Measurements from ENCODE around the gene PPL.
A peak's percentile ranks its signal among the peaks of the same experiment; 100 is the strongest.

Gene PPL

DNA sequence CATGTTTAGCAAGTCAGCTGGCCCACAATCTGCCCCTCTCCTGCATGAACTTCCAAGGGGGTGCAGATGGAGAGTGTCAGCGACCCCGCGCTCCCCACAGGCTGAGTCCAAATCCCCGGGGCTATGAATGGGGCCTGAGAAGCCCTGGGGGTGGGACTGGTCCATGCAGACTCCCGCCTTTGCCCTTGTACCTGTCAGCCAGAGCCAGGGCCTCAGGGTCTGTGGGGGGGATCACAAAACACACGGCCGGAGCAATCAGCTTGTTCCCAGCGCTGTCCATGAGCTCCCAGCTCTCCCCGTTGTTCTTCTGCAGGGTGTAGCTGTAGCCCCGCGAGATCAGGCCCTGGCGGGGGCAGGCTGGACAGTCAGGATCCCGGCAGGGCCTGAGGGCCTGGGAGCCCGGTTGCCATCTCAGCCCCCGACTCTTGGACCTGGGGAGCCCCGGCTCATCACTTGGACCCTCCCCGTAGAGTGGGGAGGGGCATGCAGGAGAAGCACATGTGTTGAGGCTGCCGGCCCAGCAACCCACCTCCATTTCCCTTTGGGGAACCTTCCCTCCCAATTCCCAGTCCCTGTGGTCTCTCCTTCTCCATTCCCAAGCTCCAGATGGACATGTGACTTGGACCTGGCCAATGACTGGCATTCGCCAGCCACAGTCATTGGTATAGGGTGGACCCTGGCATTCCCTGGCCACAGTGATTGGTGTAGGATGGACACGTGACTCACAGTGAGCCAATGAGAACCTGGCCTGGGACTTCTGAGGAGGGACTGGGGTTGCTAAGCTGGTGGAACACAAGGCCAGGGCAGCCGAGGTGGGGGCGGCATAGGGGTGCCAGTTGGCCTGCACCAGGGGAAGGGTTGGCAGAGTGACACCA, 42.4 kb downstream of the PPL start:
- H3K4me3 ChIP-seq (ENCODE audit: control insufficient read depth, low read depth, low read length), result no peak overlapping the region
- TF ChIP-seq, protein P1, sequence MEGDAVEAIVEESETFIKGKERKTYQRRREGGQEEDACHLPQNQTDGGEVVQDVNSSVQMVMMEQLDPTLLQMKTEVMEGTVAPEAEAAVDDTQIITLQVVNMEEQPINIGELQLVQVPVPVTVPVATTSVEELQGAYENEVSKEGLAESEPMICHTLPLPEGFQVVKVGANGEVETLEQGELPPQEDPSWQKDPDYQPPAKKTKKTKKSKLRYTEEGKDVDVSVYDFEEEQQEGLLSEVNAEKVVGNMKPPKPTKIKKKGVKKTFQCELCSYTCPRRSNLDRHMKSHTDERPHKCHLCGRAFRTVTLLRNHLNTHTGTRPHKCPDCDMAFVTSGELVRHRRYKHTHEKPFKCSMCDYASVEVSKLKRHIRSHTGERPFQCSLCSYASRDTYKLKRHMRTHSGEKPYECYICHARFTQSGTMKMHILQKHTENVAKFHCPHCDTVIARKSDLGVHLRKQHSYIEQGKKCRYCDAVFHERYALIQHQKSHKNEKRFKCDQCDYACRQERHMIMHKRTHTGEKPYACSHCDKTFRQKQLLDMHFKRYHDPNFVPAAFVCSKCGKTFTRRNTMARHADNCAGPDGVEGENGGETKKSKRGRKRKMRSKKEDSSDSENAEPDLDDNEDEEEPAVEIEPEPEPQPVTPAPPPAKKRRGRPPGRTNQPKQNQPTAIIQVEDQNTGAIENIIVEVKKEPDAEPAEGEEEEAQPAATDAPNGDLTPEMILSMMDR (conservative IDR thresholded peaks at IDR 0.05; ENCODE audit: control insufficient read depth, insufficient read depth, low read depth, low read length), result no peak
- DNase-seq (ENCODE audit: low read depth), result no peak

DNA sequence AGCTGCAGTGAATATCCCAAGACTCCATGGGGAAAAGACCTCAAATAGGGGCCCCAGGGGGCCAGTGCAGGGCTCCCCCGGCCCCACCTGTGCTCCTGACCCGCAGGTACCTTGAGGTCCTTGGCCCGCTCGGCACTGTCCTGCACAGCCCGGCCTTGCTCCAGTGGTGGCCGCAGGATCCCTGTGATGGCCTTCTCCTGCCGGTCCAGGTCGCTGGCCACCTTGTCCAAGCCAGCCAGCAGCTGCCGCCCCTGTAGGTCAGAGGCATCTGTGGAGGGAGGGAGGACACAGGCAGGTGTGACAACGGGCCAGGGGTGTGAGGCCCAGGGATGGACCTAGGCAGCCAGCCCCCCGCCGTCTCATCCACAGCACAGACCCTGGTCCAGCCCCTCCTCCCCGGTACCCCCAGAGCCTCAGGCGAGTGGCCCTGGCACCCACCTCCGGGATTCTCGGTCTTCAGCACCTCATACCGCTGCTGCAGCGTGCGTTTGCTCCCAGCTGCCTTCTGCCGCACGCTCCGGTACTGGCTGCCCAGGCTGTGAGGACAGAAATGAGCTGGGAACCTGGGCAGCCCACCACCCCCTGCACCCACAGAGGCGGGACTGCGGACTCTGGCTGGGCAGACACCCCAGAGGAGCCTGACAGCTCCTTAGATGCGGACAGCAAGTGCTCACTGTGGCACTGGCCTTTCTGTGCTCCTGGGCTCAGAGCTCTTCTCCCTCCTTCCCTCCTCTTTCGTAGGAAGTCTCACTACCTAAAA, 43.7 kb downstream of the PPL start:
- TF ChIP-seq, protein P1 (conservative IDR thresholded peaks at IDR 0.05; ENCODE audit: control insufficient read depth, insufficient read depth, low read depth, low read length), result no peak
- H3K4me3 ChIP-seq (ENCODE audit: control insufficient read depth, low read depth, low read length), result no peak overlapping the region
- DNase-seq (ENCODE audit: low read depth), result no peak

DNA sequence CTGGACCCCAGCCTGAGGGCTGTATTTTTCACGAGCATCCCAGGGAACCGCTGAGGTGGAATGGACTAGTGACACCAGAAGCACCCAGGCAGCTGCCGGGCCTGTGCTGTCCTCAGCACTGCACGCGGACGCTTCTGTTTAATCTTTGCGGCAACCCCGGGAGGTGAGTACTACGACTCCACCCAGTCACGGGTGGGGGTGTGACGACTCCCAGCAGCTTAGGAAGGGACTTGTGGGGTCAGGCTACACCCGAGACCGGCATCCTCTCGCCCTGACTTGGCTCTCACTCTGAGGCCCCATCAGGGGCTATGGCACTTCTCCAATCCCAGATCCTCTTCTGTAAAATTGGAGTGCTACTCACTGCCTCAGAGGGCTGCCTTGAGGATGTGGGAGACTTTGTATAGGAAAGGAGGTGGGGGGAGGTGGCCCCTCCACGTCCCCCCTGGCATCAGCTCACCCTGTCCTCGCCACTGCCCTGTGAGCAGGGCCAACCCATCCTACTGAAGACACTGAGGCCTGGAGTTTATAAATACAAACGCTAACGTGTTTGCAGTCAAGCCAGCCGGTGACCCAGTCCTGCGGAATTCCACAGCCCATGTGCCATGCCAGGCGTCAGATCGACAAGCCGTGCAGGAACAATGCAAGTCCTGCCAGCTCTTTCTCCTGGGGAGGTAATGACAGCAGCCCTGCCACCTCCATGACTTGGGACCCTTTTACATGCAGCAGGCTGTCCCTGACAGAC, 44.4 kb downstream of the PPL start:
- peak; percentile 26 for DNase-seq (ENCODE audit: low read depth)
- H3K4me3 ChIP-seq (ENCODE audit: control insufficient read depth, low read depth, low read length), result no peak overlapping the region
- TF ChIP-seq, protein P1 (conservative IDR thresholded peaks at IDR 0.05; ENCODE audit: control insufficient read depth, insufficient read depth, low read depth, low read length), result no peak

DNA sequence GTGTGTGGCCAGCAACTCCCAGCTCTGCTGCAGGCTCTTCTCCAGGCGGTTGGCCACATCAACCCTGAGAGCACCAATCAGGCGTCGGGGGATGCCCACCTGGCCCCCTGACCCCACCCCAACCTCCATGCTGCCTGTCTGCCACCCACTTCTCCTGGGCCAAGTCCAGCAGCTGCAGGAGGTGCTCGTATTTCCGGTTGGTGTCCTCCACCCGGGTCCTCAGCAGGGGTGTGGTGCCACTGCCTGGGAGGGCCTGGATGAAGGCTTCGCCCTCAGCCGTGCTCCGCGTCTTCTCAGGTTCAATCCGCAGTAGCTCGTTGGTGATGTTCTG, 45.1 kb downstream of the PPL start:
- TF ChIP-seq, protein P1 (conservative IDR thresholded peaks at IDR 0.05; ENCODE audit: control insufficient read depth, insufficient read depth, low read depth, low read length), result no peak
- H3K4me3 ChIP-seq (ENCODE audit: control insufficient read depth, low read depth, low read length), result no peak overlapping the region
- DNase-seq (ENCODE audit: low read depth), result no peak

DNA sequence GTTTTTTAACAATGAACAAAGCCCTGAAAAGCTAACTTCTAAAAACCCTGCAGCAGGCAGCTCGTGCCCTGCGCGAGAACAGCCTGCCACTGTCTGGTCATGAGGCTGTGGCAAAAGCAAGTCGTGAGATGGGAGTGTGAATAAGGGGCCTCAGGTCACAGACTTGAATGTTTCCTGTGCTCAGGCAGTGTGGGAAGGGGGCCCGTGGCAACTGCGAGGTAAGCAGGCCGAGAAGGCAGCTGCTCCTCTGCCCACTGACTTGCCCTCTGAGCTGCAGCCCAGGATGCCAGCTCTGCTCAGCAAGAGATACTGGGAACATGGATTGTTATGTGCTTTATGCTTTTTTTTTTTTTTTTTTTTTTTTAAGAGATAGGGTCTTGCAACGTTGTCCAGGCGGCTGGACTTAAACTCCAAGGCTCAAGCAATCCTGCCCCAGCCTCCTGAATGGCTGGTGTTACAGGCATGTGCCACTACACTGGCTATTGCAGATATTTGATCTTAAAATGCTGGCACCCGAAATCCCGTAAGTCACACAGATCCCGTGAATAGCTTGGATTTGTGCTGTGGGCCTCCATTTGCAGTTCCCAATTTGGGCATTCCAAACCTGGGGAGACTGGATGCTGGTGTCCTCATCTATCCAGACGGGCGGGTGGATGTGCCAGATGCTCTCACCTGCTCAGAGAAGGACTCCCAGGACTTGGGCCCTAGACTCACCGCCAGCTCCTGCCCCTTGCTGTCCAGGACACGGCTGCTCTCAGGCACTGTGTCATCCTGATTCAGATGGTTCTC, 45.7 kb downstream of the PPL start:
- H3K4me3 ChIP-seq (ENCODE audit: control insufficient read depth, low read depth, low read length), result no peak overlapping the region

More for the DNA sequence above, 45.7 kb downstream of the PPL start:
- TF ChIP-seq, protein P1 (conservative IDR thresholded peaks at IDR 0.05; ENCODE audit: control insufficient read depth, insufficient read depth, low read depth, low read length), result no peak
- DNase-seq (ENCODE audit: low read depth), result no peak

Data from fibroblast of mammary gland (primary cell).